Measurements from ENCODE around the gene OSBPL6. TPM values are rescaled to one million over a fixed set of nuclear protein-coding genes. Genes with fewer than 3 reads are reported as not detected.

OSBPL6 gene
- total and polyA plus RNA-seq, 10 of the 15 experiments (the other 5 are each of a cell fraction or from before 2014, with no cell fraction given), result 0.01 to 0.08 (median 0.03) TPM; not detected in 5

GRCh38 chr2:178450774-178451525 is 256.6 kb downstream of the OSBPL6 start, which contains the start of the genes PJVK and PRKRA (continued):
- TF ChIP-seq ZBTB11 (CRISPR knock-in tag; IDR thresholded peaks at IDR 0.05) (no peak), ASH2L (IDR thresholded peaks at IDR 0.05; ENCODE audit: borderline replicate concordance, low read depth) (no peak)

- Histone ChIP-seq H3K36me3 (ENCODE audit: control insufficient read depth in 2 of 2, insufficient read depth in 2 of 2, low read length in 1 of 2) (peaks cover 0 to 5% of the 10 kb centered on the region in 2 experiments; a peak in 2 of 4 replicates), H3K27me3 (replicated peaks in 1 of 2; ENCODE audit: control insufficient read depth in 2 of 2, insufficient read depth in 2 of 2, low read length in 1 of 2) (no peaks in the 10 kb centered on the region), H3K9me3 (replicated peaks; ENCODE audit: control insufficient read depth, insufficient read depth, low read length) (no peaks in the 10 kb centered on the region), H3K4me1 (ENCODE audit: control insufficient read depth, insufficient read depth, low read length) (peaks cover 9% of the 10 kb centered on the region), H3K9ac (ENCODE audit: control insufficient read depth, insufficient read depth, low read length) (no peak overlapping the region), H3K4me2 (ENCODE audit: control insufficient read depth, insufficient read depth) (peak overlapping the region; percentile 97), H3K4me3 (no peak overlapping the region), H4K20me1 (ENCODE audit: control insufficient read depth, insufficient read depth) (no peaks in the 10 kb centered on the region), H2AFZ (ENCODE audit: control insufficient read depth, low read depth, low read length) (no peak overlapping the region; the same call in 1 of the 2 replicates), H3K27ac (ENCODE audit: control insufficient read depth, insufficient read depth) (no peak overlapping the region), H3K79me2 (ENCODE audit: control insufficient read depth, insufficient read depth, low read length) (peaks cover 28% of the 10 kb centered on the region)
- TF ChIP-seq RBBP5 (conservative IDR thresholded peaks at IDR 0.05), result no peak
- no peak for TF ChIP-seq MTA2 (IDR thresholded peaks at IDR 0.05; ENCODE audit: low read depth)
- TF ChIP-seq MEF2B (IDR thresholded peaks at IDR 0.05; ENCODE audit: partially characterized antibody, poor library complexity, severe bottlenecking), result no peak
- no TSS peak for BruUV-seq (replicated peaks)
- 97% methylated on average over 2 of the region's 2 CpGs for WGBS (ENCODE audit: insufficient coverage, insufficient replicate concordance, low lambda C conversion rate, missing lambda C conversion rate)
- intact Hi-C loops (cut with micrococcal nuclease; ENCODE audit: unreplicated experiment) (no loop called here), in situ Hi-C loops (cut with MboI) (no loop called here)
- SMC1A ChIA-PET (ENCODE audit: uncharacterized antibody, unreplicated experiment), result interaction anchor here (0.6 kb wide), 1 partner anchor 55 kb away, joined by 3 read pairs; no protein-coding TSS in a partner anchor
- RAD21 ChIA-PET (ENCODE audit: unreplicated experiment), result no interaction called here
- no peak for FAIRE-seq
- no peak for ATAC-seq
- POLR2A ChIA-PET, result interaction anchor here (1.7 kb wide), 1 partner anchor 38 kb away, joined by 7 read pairs; no protein-coding TSS in a partner anchor
- DNase-seq (ENCODE audit: low read depth, low spot score), result no peak
- CTCF ChIA-PET, result no interaction called here
These were observed 258.0 kb downstream of the OSBPL6 start for GRCh38 chr2:178452334-178452733.

Other genes with a start within 250 kb of the OSBPL6 start
- gene PDE11A, start 121.7 kb upstream of the OSBPL6 start, total RNA-seq (2014; rRNA removed), result under 0.01 and 0.06 TPM in 2 replicates
- 0.09 TPM in 1 of 2 replicates, not detected in the other for gene PDE11A, start 121.7 kb upstream of the OSBPL6 start, total RNA-seq (2014; rRNA removed; fragmentation: Illumina TruSeq; extraction: Trizol)
- gene PDE11A, start 121.7 kb upstream of the OSBPL6 start, total RNA-seq (2021), result not detected in 2 replicates
- gene PDE11A, start 121.7 kb upstream of the OSBPL6 start, polyA plus RNA-seq (2011; rRNA removed), result 0.01 and 0.04 TPM in 2 replicates
- 0.01 TPM in 1 of 2 replicates, not detected in the other for gene PDE11A, start 121.7 kb upstream of the OSBPL6 start, polyA plus RNA-seq (2014; fragmentation: Illumina TruSeq; extraction: Trizol)
- gene PDE11A, start 121.7 kb upstream of the OSBPL6 start, polyA plus RNA-seq (2014; fragmentation: Nextera tagmentation; extraction: Ambion mirVana), result not detected
- 0.09 and 0.17 TPM in 2 replicates for gene PDE11A, start 121.7 kb upstream of the OSBPL6 start, polyA plus RNA-seq (2014; rRNA removed)
- not detected for gene PDE11A, start 121.7 kb upstream of the OSBPL6 start, polyA plus RNA-seq (2016; fragmentation: Nextera tagmentation; extraction: Ambion mirVana)
- gene RBM45, start 82.1 kb upstream of the OSBPL6 start, total RNA-seq (2014; rRNA removed), result 15.1 and 21.1 TPM in 2 replicates
- gene RBM45, start 82.1 kb upstream of the OSBPL6 start, total RNA-seq (2014; rRNA removed; fragmentation: Illumina TruSeq; extraction: Trizol), result 18.7 and 19.6 TPM in 2 replicates
- gene RBM45, start 82.1 kb upstream of the OSBPL6 start, total RNA-seq (2021), result 12.8 and 13.9 TPM in 2 replicates
- 13.1 and 22.5 TPM in 2 replicates for gene RBM45, start 82.1 kb upstream of the OSBPL6 start, polyA plus RNA-seq (2011; rRNA removed)
- gene RBM45, start 82.1 kb upstream of the OSBPL6 start, polyA plus RNA-seq (2014; fragmentation: Illumina TruSeq; extraction: Trizol), result 13.8 and 14.0 TPM in 2 replicates
- 10 to 100 TPM in 1 of 2 experiments, 1 to 10 TPM in 1; 6.2 to 12.8 TPM for gene RBM45, start 82.1 kb upstream of the OSBPL6 start, polyA plus RNA-seq (2014; fragmentation: Nextera tagmentation; extraction: Ambion mirVana)
- gene RBM45, start 82.1 kb upstream of the OSBPL6 start, polyA plus RNA-seq (2014; rRNA removed), result 14.0 and 15.7 TPM in 2 replicates
- gene RBM45, start 82.1 kb upstream of the OSBPL6 start, polyA plus RNA-seq (2016; fragmentation: Nextera tagmentation; extraction: Ambion mirVana), result 10 to 100 TPM; 18.8 to 21.7 TPM